CD4-positive, alpha-beta T cell (primary cell): ENCODE measurements around the gene KAT5. TPM values are rescaled to one million over a fixed set of nuclear protein-coding genes. Genes with fewer than 3 reads are reported as not detected.

Experiments
- ATAC-seq: fragments of 200-7000 bp; cut with Tn5 transposase; one replicate; pipeline ENCODE4 v1.10.0; 2022; ENCODE audit warnings: mild to moderate bottlenecking; ENCODE audit not compliant: poor library complexity
- CTCF ChIA-PET: fragments of 350-600 bp; sonication (Branson Sonifier 250); formaldehyde crosslinking; loops from one replicate; lab custom pipeline; 2021; ENCODE audit warnings: antibody characterized with exemption, inconsistent platforms; lab: Charles Lee
- POLR2A ChIA-PET: fragments of 350-600 bp; sonication (Branson Sonifier 250); formaldehyde crosslinking; loops from one replicate; lab custom pipeline; 2021; ENCODE audit warnings: antibody characterized with exemption, inconsistent platforms; lab: Charles Lee
- DNase-seq, 14 experiments: peaks; one replicate each; pipeline ENCODE4 v3.0.0-alpha.2; 2013 to 2020; ENCODE audit warnings: mixed read lengths in 2 of 14
- H3K27ac ChIP-seq, 2 donors: one replicate each; pipeline versions ENCODE4 v1.5.1 to v1.7.0; 2013; ENCODE audit warnings: low read length in 2 of 2, low read depth in 1 of 2, mild to moderate bottlenecking in 1 of 2
- H3K27me3 ChIP-seq, 2 experiments: 1 replicate in 1 of 2; 2 replicates in 1 of 2; pipeline versions ENCODE4 v1.6.1 to v1.7.0; 2013; ENCODE audit warnings: low read length in 2 of 2, control low read depth in 1 of 2, mild to moderate bottlenecking in 1 of 2, moderate library complexity in 1 of 2; ENCODE audit not compliant: insufficient read depth in 2 of 2, control insufficient read depth in 1 of 2
- H3K36me3 ChIP-seq: one replicate; pipeline ENCODE4 v1.6.1; 2013; ENCODE audit warnings: low read length, control low read depth; ENCODE audit not compliant: insufficient read depth
- H3K4me1 ChIP-seq: one replicate; pipeline ENCODE4 v1.6.1; 2013; ENCODE audit warnings: low read length, control low read depth; ENCODE audit not compliant: insufficient read depth
- H3K4me3 ChIP-seq: one replicate; pipeline ENCODE4 v1.5.1; 2013; ENCODE audit warnings: mild to moderate bottlenecking, low read length, moderate library complexity
- H3K9me3 ChIP-seq, 2 experiments: 1 replicate in 1 of 2; 2 replicates in 1 of 2; pipeline versions ENCODE4 v1.6.1 to v1.7.0; 2013; ENCODE audit warnings: low read length in 2 of 2, mild to moderate bottlenecking in 2 of 2, control low read depth in 1 of 2, moderate library complexity in 1 of 2; ENCODE audit not compliant: control insufficient read depth in 1 of 2, insufficient read depth in 1 of 2
- H3K27ac Mint-ChIP-seq: one replicate; pipeline ENCODE4 v1.8.0; 2020; ENCODE audit warnings: mixed read lengths
- H3K27me3 Mint-ChIP-seq: one replicate; pipeline ENCODE4 v1.8.0; 2021; ENCODE audit warnings: mixed read lengths
- H3K36me3 Mint-ChIP-seq: one replicate; pipeline ENCODE4 v1.8.0; 2021; ENCODE audit warnings: low read depth, mixed read lengths
- H3K4me1 Mint-ChIP-seq: one replicate; pipeline ENCODE4 v1.8.0; 2021; ENCODE audit warnings: low read depth, mixed read lengths
- H3K4me3 Mint-ChIP-seq: one replicate; pipeline ENCODE4 v1.8.0; 2020; ENCODE audit warnings: mild to moderate bottlenecking, mixed read lengths
- H3K9me3 Mint-ChIP-seq: one replicate; pipeline ENCODE4 v1.8.0; 2020; ENCODE audit warnings: mixed read lengths
- CTCF ChIP-seq: fragments of 200-600 bp; IDR thresholded peaks from one replicate; pipeline ENCODE4 v1.8.0; 2022; ENCODE audit warnings: antibody characterized with exemption, mild to moderate bottlenecking
- intact Hi-C, 2 experiments: fragments of 100-400 bp; cut with DNase I in 1 of 2; cut with micrococcal nuclease in 1 of 2; formaldehyde crosslinking; loops; one replicate each; pipeline versions ENCODE4 v1.15.1 to v1.9.0; 2023 to 2025; cut with DNase I, micrococcal nuclease
- total RNA-seq, 174 experiments: library from RNA in 2 of 174; stranded (reverse) in 2 of 174; gene quantifications; one replicate each; pipeline ENCODE4 v1.2.3 and lab custom pipeline; 2021 to 2026

KAT5 gene
- total RNA-seq, 2 experiments from 2014 or later: 90.9 to 99.6 TPM

- no peak for TF ChIP-seq CTCF
- H3K4me3 ChIP-seq: peak within 1 kb of the TSS; percentile 85
- Mint-ChIP-seq H3K27ac (peak within 1 kb of the TSS; percentile 82), H3K9me3 (no peaks in the 10 kb centered on the region), H3K27me3 (no peaks in the 10 kb centered on the region), H3K36me3 (peaks cover 52% of the 10 kb centered on the region), H3K4me3 (peak within 1 kb of the TSS; percentile 94), H3K4me1 (peaks cover 27% of the 10 kb centered on the region)
- ChIA-PET CTCF (interaction anchor here (0.9 to 2.1 kb wide), 5 partner anchors 9 to 168 kb away, joined by 4 to 33 read pairs (median 5); partner anchors contain the start of genes FIBP and KAT5), POLR2A (interaction anchor here (0.6 to 4.9 kb wide), 20 partner anchors 9 to 718 kb away, joined by 3 to 54 read pairs (median 4); partner anchors contain the start of genes BANF1, CCDC85B, CFL1 and EHBP1L1)
- H3K27ac ChIP-seq: peak within 1 kb of the TSS; percentile 69 to 79
- peaks cover 41% of the 10 kb centered on the region for H3K36me3 ChIP-seq
- peak; percentile 94 for ATAC-seq
- no peaks in the 10 kb centered on the region for H3K27me3 ChIP-seq
- intact Hi-C loops: loop anchor here in 1 of 2 experiments (1.0 kb wide), 1 partner anchor 8 kb away; the partner anchor contains the start of gene KAT5
- peaks cover 27% of the 10 kb centered on the region for H3K4me1 ChIP-seq
- H3K9me3 ChIP-seq: no peaks in the 10 kb centered on the region
- DNase-seq: peak; percentile 52 to 89 (median 68)
Observed at GRCh38 chr11:65720211-65720934, 8.3 kb downstream of the KAT5 start, which contains the start of gene RNASEH2C. Gene RNASEH2C, minus strand, starts transcription at chr11:65720798. Its CDS starts 40 bp downstream, at chr11:65720758.

- no peak overlapping the region for H3K27ac Mint-ChIP-seq
- H3K9me3 Mint-ChIP-seq: no peaks in the 10 kb centered on the region
- no peak overlapping the region for H3K27ac ChIP-seq
- ATAC-seq (no peak), DNase-seq (no peak)
- intact Hi-C loops: no loop called here
- peaks cover 27% of the 10 kb centered on the region for H3K4me1 Mint-ChIP-seq
- no peaks in the 10 kb centered on the region for H3K9me3 ChIP-seq
- CTCF ChIA-PET: interaction anchor here (1.3 to 1.5 kb wide), 2 partner anchors 11 to 16 kb away, joined by 3 to 8 read pairs; partner anchors contain the start of gene KAT5
- peak overlapping the region; percentile 71 for H3K4me3 Mint-ChIP-seq
- H3K4me1 ChIP-seq: peaks cover 27% of the 10 kb centered on the region
- H3K36me3 Mint-ChIP-seq: peaks cover 35% of the 10 kb centered on the region
- H3K27me3 ChIP-seq: no peaks in the 10 kb centered on the region
- H3K36me3 ChIP-seq: peaks cover 22% of the 10 kb centered on the region
- POLR2A ChIA-PET: interaction anchor here (4.9 kb wide), 1 partner anchor 11 kb away, joined by 54 read pairs; the partner anchor contains the start of gene KAT5
- no peak overlapping the region for H3K4me3 ChIP-seq
- TF ChIP-seq CTCF: no peak
- no peaks in the 10 kb centered on the region for H3K27me3 Mint-ChIP-seq
Observed at GRCh38 chr11:65722261-65722660, 10.2 kb downstream of the KAT5 start.

DNA sequence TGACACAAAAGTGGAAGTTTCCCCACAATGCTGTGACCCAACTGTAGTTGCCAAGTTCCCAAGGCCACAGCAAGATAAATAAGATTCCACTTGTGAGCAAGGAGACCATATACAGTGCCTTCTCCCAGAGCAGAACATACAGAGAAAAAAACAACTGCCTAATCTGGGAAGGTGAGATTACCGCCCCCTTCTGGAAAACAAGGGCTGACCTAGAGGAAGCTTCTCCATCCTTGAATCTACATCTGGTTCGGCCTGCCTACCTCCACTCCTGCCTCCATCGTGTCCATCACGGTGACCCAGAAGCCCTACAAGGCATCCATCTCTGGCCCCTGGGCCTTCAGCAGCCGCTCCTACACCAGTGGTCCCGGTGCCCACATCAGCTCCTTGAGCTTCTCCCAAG, 14.6 kb downstream of the KAT5 start:
- Mint-ChIP-seq H3K9me3 (no peaks in the 10 kb centered on the region), H3K4me1 (no peaks in the 10 kb centered on the region), H3K27ac (no peak overlapping the region), H3K27me3 (peaks cover 2% of the 10 kb centered on the region), H3K4me3 (no peak overlapping the region), H3K36me3 (no peaks in the 10 kb centered on the region)
- CTCF ChIA-PET: interaction anchor here (0.6 to 1.3 kb wide), 3 partner anchors 15 to 681 kb away, joined by 3 to 5 read pairs (median 4); no protein-coding TSS in a partner anchor
- DNase-seq (no peak), ATAC-seq (no peak)
- Histone ChIP-seq H3K4me3 (no peak overlapping the region), H3K27me3 (peaks cover 0 to 4% of the 10 kb centered on the region in 2 experiments), H3K4me1 (no peaks in the 10 kb centered on the region), H3K36me3 (no peaks in the 10 kb centered on the region), H3K27ac (no peak overlapping the region), H3K9me3 (no peaks in the 10 kb centered on the region)
- TF ChIP-seq CTCF: no peak
- intact Hi-C loops: no loop called here
- POLR2A ChIA-PET: interaction anchor here (0.6 kb wide), 1 partner anchor 91 kb away, joined by 3 read pairs; no protein-coding TSS in a partner anchor
